ENCODE results near the gene ZNF581.

Gene ZNF581

GRCh38 chr19:55691561-55692481 is 48.4 kb downstream of the ZNF581 start:
- H3K4me3 ChIP-seq (ENCODE audit: low read depth, low read length) = no peak overlapping the region
- TF ChIP-seq, protein P1, sequence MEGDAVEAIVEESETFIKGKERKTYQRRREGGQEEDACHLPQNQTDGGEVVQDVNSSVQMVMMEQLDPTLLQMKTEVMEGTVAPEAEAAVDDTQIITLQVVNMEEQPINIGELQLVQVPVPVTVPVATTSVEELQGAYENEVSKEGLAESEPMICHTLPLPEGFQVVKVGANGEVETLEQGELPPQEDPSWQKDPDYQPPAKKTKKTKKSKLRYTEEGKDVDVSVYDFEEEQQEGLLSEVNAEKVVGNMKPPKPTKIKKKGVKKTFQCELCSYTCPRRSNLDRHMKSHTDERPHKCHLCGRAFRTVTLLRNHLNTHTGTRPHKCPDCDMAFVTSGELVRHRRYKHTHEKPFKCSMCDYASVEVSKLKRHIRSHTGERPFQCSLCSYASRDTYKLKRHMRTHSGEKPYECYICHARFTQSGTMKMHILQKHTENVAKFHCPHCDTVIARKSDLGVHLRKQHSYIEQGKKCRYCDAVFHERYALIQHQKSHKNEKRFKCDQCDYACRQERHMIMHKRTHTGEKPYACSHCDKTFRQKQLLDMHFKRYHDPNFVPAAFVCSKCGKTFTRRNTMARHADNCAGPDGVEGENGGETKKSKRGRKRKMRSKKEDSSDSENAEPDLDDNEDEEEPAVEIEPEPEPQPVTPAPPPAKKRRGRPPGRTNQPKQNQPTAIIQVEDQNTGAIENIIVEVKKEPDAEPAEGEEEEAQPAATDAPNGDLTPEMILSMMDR (IDR thresholded peaks at IDR 0.05; ENCODE audit: control insufficient read depth, extremely low read depth, insufficient read depth) = no peak
- no peak for DNase-seq (ENCODE audit: low read depth)

DNA sequence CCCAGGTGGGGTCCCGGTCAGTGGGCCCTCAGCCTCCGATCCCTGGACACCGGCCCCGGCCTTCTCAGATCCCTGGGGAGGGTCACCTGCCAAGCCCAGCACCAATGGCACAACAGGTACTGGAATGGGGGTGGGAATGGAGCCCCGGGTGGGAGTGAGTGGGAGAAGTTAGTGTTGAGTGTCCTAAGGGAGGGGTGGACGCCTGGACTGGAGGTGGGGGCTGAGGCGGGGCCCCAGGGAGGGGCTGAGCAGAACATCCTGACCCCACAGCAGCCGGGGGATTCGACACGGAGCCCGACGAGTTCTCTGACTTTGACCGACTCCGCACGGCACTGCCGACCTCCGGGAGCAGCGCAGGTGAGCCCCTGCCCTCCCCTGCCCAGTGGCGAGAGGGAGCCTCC is 49.2 kb downstream of the ZNF581 start:
- TF ChIP-seq, protein P1 (IDR thresholded peaks at IDR 0.05; ENCODE audit: control insufficient read depth, extremely low read depth, insufficient read depth) = no peak
- DNase-seq (ENCODE audit: low read depth) = no peak
- H3K4me3 ChIP-seq (ENCODE audit: low read depth, low read length) = no peak overlapping the region

DNA sequence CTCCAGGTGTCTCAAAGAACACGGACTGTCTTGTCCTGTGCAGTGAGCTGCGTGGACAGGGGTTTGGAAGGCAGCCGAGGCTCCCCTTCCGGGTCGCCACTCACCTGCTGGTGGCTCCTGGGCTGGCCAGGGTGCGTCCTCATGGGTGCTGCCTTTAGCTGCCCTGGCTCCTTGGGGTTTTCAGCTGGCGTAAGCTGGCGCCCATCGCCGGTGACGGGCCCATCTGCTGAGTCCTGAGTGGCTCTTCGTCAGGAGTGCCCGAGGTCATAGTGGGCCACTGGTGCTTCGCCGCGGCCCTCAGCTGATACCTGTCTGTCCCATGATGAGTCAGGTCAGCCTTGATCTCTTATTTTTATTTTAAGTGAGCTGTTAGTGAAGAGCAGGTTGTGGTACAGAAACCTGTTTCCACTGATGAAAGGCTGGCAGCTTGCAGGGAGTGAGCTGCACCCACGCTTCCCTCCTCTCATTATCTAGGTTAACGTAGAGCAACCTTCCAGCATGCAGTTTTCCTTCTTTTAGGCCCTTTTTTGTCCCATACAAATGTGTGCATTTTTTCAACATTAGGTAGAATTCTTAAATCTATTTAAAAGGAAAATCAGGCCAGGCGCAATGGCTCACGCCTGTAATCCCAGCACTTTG is 50.0 kb downstream of the ZNF581 start:
- TF ChIP-seq, protein P1 (IDR thresholded peaks at IDR 0.05; ENCODE audit: control insufficient read depth, extremely low read depth, insufficient read depth) = no peak
- DNase-seq (ENCODE audit: low read depth) = no peak
- no peak overlapping the region for H3K4me3 ChIP-seq (ENCODE audit: low read depth, low read length)

- DNase-seq (ENCODE audit: low read depth) = no peak
- no peak overlapping the region for H3K4me3 ChIP-seq (ENCODE audit: low read depth, low read length)
- TF ChIP-seq, protein P1 (IDR thresholded peaks at IDR 0.05; ENCODE audit: control insufficient read depth, extremely low read depth, insufficient read depth) = no peak
Observed at GRCh38 chr19:55694241-55694655, 50.8 kb downstream of the ZNF581 start.

DNA sequence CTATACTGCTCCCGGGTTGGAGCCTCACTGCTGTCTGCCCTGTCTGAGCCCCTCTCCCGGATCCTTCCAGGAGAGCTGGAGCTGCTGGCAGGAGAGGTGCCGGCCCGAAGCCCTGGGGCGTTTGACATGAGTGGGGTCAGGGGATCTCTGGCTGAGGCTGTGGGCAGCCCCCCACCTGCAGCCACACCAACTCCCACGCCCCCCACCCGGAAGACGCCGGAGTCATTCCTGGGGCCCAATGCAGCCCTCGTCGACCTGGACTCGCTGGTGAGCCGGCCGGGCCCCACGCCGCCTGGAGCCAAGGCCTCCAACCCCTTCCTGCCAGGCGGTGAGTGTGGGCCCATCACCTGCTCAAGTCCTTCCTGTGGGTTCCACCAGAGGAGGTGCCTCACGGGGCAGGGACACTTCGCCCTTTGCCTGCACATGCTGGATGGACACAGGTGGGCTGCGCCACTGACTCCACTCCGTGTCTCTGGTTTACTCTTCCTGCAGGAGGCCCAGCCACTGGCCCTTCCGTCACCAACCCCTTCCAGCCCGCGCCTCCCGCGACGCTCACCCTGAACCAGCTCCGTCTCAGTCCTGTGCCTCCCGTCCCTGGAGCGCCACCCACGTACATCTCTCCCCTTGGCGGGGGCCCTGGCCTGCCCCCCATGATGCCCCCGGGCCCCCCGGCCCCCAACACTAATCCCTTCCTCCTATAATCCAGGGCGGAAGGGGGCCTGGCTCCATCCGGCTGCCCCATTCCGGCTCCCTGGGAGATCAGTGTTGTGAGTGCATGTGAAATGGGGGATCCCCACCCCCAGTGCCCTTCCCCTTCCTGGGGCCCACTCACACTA is 51.4 kb downstream of the ZNF581 start:
- no peak for DNase-seq (ENCODE audit: low read depth)
- TF ChIP-seq, protein P1 (IDR thresholded peaks at IDR 0.05; ENCODE audit: control insufficient read depth, extremely low read depth, insufficient read depth) = no peak
- H3K4me3 ChIP-seq (ENCODE audit: low read depth, low read length) = no peak overlapping the region
